Loucy (cell line): Measurements from ENCODE around the gene APOL6.

Experiments used
- EZH2phosphoT487 ChIP-seq: fragments of 200-600 bp; IDR thresholded peaks from 2 replicates; pipeline ENCODE4 v1.6.1; 2018; ENCODE audit warnings: antibody characterized with exemption, mild to moderate bottlenecking, moderate library complexity, borderline replicate concordance
- TF ChIP-seq, protein P1 (sequence below): fragments of 200-600 bp; sonication (generic); conservative IDR thresholded peaks from 2 replicates; pipeline ENCODE4 v1.5.1; 2014; ENCODE audit warnings: mild to moderate bottlenecking, antibody characterized with exemption, low read length

GRCh38 chr22:35609261-35609660 is 39.0 kb upstream of the APOL6 start:
- TF ChIP-seq, protein P1, sequence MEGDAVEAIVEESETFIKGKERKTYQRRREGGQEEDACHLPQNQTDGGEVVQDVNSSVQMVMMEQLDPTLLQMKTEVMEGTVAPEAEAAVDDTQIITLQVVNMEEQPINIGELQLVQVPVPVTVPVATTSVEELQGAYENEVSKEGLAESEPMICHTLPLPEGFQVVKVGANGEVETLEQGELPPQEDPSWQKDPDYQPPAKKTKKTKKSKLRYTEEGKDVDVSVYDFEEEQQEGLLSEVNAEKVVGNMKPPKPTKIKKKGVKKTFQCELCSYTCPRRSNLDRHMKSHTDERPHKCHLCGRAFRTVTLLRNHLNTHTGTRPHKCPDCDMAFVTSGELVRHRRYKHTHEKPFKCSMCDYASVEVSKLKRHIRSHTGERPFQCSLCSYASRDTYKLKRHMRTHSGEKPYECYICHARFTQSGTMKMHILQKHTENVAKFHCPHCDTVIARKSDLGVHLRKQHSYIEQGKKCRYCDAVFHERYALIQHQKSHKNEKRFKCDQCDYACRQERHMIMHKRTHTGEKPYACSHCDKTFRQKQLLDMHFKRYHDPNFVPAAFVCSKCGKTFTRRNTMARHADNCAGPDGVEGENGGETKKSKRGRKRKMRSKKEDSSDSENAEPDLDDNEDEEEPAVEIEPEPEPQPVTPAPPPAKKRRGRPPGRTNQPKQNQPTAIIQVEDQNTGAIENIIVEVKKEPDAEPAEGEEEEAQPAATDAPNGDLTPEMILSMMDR = no peak
- no peak for TF ChIP-seq EZH2phosphoT487
